ENCODE data around the gene LRIF1. TPM values are rescaled to one million over a fixed set of nuclear protein-coding genes. Genes with fewer than 3 reads are reported as not detected.
"Not testable (repeated sequence)": the region's sequence is repeated elsewhere in the genome, so short reads cannot be mapped to it uniquely, and the experiment has no call there.

LRIF1 gene
- total and polyA plus RNA-seq, 2 experiments from 2014 or later, result 9.5 to 12.8 TPM

DNA sequence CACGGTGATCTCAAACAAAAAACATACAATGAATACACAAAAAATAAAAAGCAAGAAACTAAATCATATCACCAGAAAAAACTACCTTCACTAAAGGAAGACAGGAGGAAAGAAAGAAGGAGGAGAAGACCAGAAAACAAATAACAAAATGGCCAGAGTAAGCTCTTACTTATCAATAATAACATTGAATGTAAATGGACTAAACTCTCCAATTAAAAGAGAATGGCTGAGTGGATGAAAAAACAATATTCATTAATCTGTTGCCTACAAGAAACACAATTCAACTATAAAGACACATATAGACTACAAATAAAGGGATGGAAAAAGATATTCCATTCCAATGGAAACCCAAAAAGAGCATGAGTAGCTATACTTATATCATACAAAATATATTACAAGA, 27.2 kb downstream of the LRIF1 start:
- Histone ChIP-seq H3K9me3 (ENCODE audit: low read depth) (peaks cover 5% of the 10 kb centered on the region), H2AFZ (no peak overlapping the region), H3K4me1 (ENCODE audit: insufficient read depth) (no peaks in the 10 kb centered on the region), H3K36me3 (replicated peaks; ENCODE audit: insufficient read depth, low read depth) (no peaks in the 10 kb centered on the region), H3K9me2 (replicated peaks; ENCODE audit: insufficient read depth) (no peaks in the 10 kb centered on the region), H3K27me3 (no peaks in the 10 kb centered on the region), H3K79me2 (no peaks in the 10 kb centered on the region), H3K4me3 (no peak overlapping the region), H3K27ac (no peak overlapping the region), H4K20me1 (ENCODE audit: insufficient read depth, poor library complexity, severe bottlenecking) (no peaks in the 10 kb centered on the region), H3K4me2 (no peak overlapping the region)
- TF ChIP-seq, protein P1, sequence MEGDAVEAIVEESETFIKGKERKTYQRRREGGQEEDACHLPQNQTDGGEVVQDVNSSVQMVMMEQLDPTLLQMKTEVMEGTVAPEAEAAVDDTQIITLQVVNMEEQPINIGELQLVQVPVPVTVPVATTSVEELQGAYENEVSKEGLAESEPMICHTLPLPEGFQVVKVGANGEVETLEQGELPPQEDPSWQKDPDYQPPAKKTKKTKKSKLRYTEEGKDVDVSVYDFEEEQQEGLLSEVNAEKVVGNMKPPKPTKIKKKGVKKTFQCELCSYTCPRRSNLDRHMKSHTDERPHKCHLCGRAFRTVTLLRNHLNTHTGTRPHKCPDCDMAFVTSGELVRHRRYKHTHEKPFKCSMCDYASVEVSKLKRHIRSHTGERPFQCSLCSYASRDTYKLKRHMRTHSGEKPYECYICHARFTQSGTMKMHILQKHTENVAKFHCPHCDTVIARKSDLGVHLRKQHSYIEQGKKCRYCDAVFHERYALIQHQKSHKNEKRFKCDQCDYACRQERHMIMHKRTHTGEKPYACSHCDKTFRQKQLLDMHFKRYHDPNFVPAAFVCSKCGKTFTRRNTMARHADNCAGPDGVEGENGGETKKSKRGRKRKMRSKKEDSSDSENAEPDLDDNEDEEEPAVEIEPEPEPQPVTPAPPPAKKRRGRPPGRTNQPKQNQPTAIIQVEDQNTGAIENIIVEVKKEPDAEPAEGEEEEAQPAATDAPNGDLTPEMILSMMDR (IDR thresholded peaks at IDR 0.05; ENCODE audit: poor library complexity), result no peak
- TF ChIP-seq EZH2 (IDR thresholded peaks at IDR 0.05; ENCODE audit: borderline replicate concordance), result no peak
- TF ChIP-seq EZH2phosphoT487 (IDR thresholded peaks at IDR 0.05; ENCODE audit: low read depth, severe bottlenecking, unreplicated experiment), result no peak
- DNase-seq (ENCODE audit: low spot score), result no peak
- WGBS (ENCODE audit: low lambda C conversion rate, missing lambda C conversion rate), result 88% methylated on average over 1 of the region's 1 CpG

DNA sequence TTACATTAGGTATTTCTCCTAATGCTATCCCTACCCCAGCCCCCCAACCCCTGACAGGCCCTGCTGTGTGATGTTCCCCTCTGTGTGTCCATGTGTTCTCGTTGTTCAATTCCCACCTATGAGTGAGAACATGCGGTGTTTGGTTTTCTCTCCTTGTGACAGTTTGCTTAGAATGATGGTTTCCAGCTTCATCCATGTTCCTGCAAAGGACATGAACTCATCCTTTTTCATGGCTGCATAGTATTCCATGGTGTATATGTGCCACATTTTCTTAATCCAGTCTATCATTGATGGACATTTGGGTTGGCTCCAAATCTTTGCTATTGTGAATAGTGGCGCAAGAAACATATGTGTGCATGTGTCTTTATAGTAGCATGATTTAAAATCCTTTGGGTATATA, 32.6 kb downstream of the LRIF1 start:
- H4K20me1 ChIP-seq (ENCODE audit: insufficient read depth, poor library complexity, severe bottlenecking); DNase-seq (ENCODE audit: low spot score); H3K27ac ChIP-seq; H3K27me3 ChIP-seq; H3K4me2 ChIP-seq; H2AFZ ChIP-seq; H3K4me1 ChIP-seq (ENCODE audit: insufficient read depth); H3K79me2 ChIP-seq; H3K36me3 ChIP-seq (replicated peaks; ENCODE audit: insufficient read depth, low read depth); H3K9me2 ChIP-seq (replicated peaks; ENCODE audit: insufficient read depth); H3K4me3 ChIP-seq; H3K9me3 ChIP-seq (ENCODE audit: low read depth): not testable (repeated sequence)
- WGBS (ENCODE audit: low lambda C conversion rate, missing lambda C conversion rate), result 89% methylated on average over 3 of the region's 3 CpGs

DNA sequence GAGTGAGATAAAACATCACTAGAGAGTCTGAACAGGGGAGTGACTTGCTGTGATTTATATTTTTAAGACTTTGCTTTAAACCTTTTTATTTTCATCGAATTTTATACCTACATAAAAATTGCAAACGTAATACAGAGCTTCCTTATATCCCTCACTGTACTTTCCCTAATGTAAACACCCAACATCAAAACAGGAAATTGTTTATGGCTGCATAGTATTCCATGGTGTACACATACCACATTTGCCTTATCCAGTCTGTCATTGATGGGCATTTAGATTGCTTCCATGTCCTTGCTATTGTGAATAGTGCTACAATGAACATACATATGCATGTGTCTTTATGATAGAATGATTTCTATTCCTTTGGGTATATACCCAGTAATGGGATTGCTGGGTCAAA, 34.8 kb downstream of the LRIF1 start:
- TF ChIP-seq EZH2phosphoT487 (IDR thresholded peaks at IDR 0.05; ENCODE audit: low read depth, severe bottlenecking, unreplicated experiment) (no peak), EZH2 (IDR thresholded peaks at IDR 0.05; ENCODE audit: borderline replicate concordance) (no peak)
- TF ChIP-seq, protein P1 (IDR thresholded peaks at IDR 0.05; ENCODE audit: poor library complexity), result no peak
- WGBS (ENCODE audit: low lambda C conversion rate, missing lambda C conversion rate), result 52% methylated on average over 2 of the region's 2 CpGs
- Histone ChIP-seq H3K4me1 (ENCODE audit: insufficient read depth) (no peaks in the 10 kb centered on the region), H3K4me3 (no peak overlapping the region), H2AFZ (no peak overlapping the region), H4K20me1 (ENCODE audit: insufficient read depth, poor library complexity, severe bottlenecking) (no peaks in the 10 kb centered on the region), H3K27me3 (no peaks in the 10 kb centered on the region), H3K79me2 (no peaks in the 10 kb centered on the region), H3K4me2 (no peak overlapping the region), H3K9me2 (replicated peaks; ENCODE audit: insufficient read depth) (no peaks in the 10 kb centered on the region), H3K9me3 (ENCODE audit: low read depth) (no peaks in the 10 kb centered on the region), H3K36me3 (replicated peaks; ENCODE audit: insufficient read depth, low read depth) (no peaks in the 10 kb centered on the region), H3K27ac (no peak overlapping the region)
- no peak for DNase-seq (ENCODE audit: low spot score)

DNA sequence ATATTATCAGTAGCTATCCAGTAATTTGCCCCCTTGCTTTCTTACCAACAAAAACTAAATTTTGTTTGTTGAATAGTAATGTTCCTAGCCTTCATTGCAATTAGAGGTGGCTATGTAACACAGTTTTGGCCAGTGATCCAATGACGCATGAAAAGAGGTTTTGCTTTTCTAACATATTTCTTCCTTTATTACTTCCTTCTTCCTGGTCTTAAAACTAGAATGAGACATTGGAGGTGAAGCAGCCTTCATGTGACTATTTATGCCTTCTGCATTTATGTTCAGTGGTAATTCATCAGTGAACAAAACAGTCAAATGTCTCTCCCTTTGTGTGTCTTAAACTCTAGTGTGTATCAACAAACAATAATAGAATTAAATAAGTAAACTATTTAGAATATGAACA, 35.5 kb downstream of the LRIF1 start:
- Histone ChIP-seq H3K27me3 (no peaks in the 10 kb centered on the region), H4K20me1 (ENCODE audit: insufficient read depth, poor library complexity, severe bottlenecking) (no peaks in the 10 kb centered on the region), H3K4me1 (ENCODE audit: insufficient read depth) (no peaks in the 10 kb centered on the region), H3K9me2 (replicated peaks; ENCODE audit: insufficient read depth) (no peaks in the 10 kb centered on the region), H3K9me3 (ENCODE audit: low read depth) (no peaks in the 10 kb centered on the region), H3K4me3 (no peak overlapping the region), H3K4me2 (no peak overlapping the region), H3K27ac (no peak overlapping the region), H3K79me2 (no peaks in the 10 kb centered on the region), H3K36me3 (replicated peaks; ENCODE audit: insufficient read depth, low read depth) (no peaks in the 10 kb centered on the region), H2AFZ (no peak overlapping the region)
- TF ChIP-seq, protein P1 (IDR thresholded peaks at IDR 0.05; ENCODE audit: poor library complexity), result no peak
- no peak for TF ChIP-seq EZH2phosphoT487 (IDR thresholded peaks at IDR 0.05; ENCODE audit: low read depth, severe bottlenecking, unreplicated experiment)
- no peak for TF ChIP-seq EZH2 (IDR thresholded peaks at IDR 0.05; ENCODE audit: borderline replicate concordance)
- DNase-seq (ENCODE audit: low spot score), result no peak
- 91% methylated on average over 1 of the region's 1 CpG for WGBS (ENCODE audit: low lambda C conversion rate, missing lambda C conversion rate)
